Thymus (tissue), 11 donors: ENCODE data around the gene TUBA3D. TPM values are rescaled to one million over a fixed set of nuclear protein-coding genes. Genes with fewer than 3 reads are reported as not detected.
"Not testable (repeated sequence)": the region's sequence is repeated elsewhere in the genome, so short reads cannot be mapped to it uniquely, and the experiment has no call there.

Source experiments
- DNase-seq, 9 donors: peaks; one replicate each; pipeline ENCODE4 v3.0.0-alpha.2; 2013; ENCODE audit warnings: low spot score in 9 of 9, low read depth in 6 of 9, missing footprints in 1 of 9
- H3K27ac ChIP-seq, 2 donors: one replicate each; pipeline ENCODE4 v1.5.1; 2013; ENCODE audit warnings: control low read depth in 1 of 2, low read depth in 1 of 2, low read length in 1 of 2, mild to moderate bottlenecking in 1 of 2, moderate library complexity in 1 of 2
- H3K27me3 ChIP-seq, 2 donors: one replicate each; pipeline ENCODE4 v1.5.1; 2013; ENCODE audit warnings: low read length in 1 of 2; ENCODE audit not compliant: control insufficient read depth in 2 of 2, insufficient read depth in 1 of 2
- H3K36me3 ChIP-seq, 2 donors: one replicate each; pipeline ENCODE4 v1.5.1; 2013; ENCODE audit warnings: low read length in 1 of 2, mild to moderate bottlenecking in 1 of 2, moderate library complexity in 1 of 2; ENCODE audit not compliant: control insufficient read depth in 2 of 2, insufficient read depth in 2 of 2
- H3K4me1 ChIP-seq, 2 donors: one replicate each; pipeline ENCODE4 v1.5.1; 2013; ENCODE audit warnings: low read length in 2 of 2; ENCODE audit not compliant: control insufficient read depth in 2 of 2, insufficient read depth in 2 of 2
- H3K4me3 ChIP-seq, 2 donors: one replicate each; pipeline ENCODE4 v1.5.1; 2013; ENCODE audit warnings: low read length in 2 of 2, control low read depth in 1 of 2, mild to moderate bottlenecking in 1 of 2
- H3K9me3 ChIP-seq, 2 donors: one replicate each; pipeline ENCODE4 v1.5.1; 2013; ENCODE audit warnings: low read length in 1 of 2, mild to moderate bottlenecking in 1 of 2; ENCODE audit not compliant: control insufficient read depth in 2 of 2, insufficient read depth in 1 of 2
- WGBS: extraction: QIAGEN DNeasy Blood & Tissue Kit; methylation state at CpG from one replicate; pipeline ENCODE4 v1.1.7; 2013; 5-methylcytosine and 5-hydroxymethylcytosine counted together
- polyA plus RNA-seq: library from polyadenylated mRNA; stranded (reverse); fragments of 200-250 nt; gene quantifications from one replicate; pipeline ENCODE4 v1.2.3, GENCODE V29; 2013
- total RNA-seq: library from RNA; stranded (reverse); fragments of 120-200 nt; gene quantifications from one replicate; pipeline ENCODE4 v1.2.4, GENCODE V29; 2013
- donor health status: healthy.

Gene TUBA3D
- total and polyA plus RNA-seq, 2 donors, result 0.05 to 4.1 TPM

- H3K36me3 ChIP-seq, result peaks cover 48 to 71% of the 10 kb centered on the region in 2 donors
- 96% methylated on average over 7 of the region's 7 CpGs for WGBS
- not testable (repeated sequence) for H3K27ac ChIP-seq, H3K4me1 ChIP-seq, H3K4me3 ChIP-seq, H3K27me3 ChIP-seq, DNase-seq, H3K9me3 ChIP-seq
Observed at GRCh38 chr2:131504082-131504750, 28.3 kb downstream of the TUBA3D start.

- WGBS, result 75% methylated on average over 9 of the region's 9 CpGs
Observed at GRCh38 chr2:131509615-131510014, 33.7 kb downstream of the TUBA3D start.

GRCh38 chr2:131511291-131511968 is 35.5 kb downstream of the TUBA3D start:
- H3K27me3 ChIP-seq, H3K27ac ChIP-seq, H3K4me3 ChIP-seq, DNase-seq, H3K9me3 ChIP-seq, H3K4me1 ChIP-seq: not testable (repeated sequence)
- H3K36me3 ChIP-seq, result peaks cover 43 to 44% of the 10 kb centered on the region in 2 donors
- whole genome bisulfite sequencing, result 97% methylated on average over 21 of the region's 22 CpGs

More at GRCh38 chr2:131509615-131510014, 33.7 kb downstream of the TUBA3D start:
- H3K4me1 ChIP-seq, result no peaks in the 10 kb centered on the region
- H3K27me3 ChIP-seq, result no peaks in the 10 kb centered on the region
- no peak overlapping the region for H3K27ac ChIP-seq
- peaks cover 49 to 51% of the 10 kb centered on the region in 2 donors for H3K36me3 ChIP-seq
- no peak overlapping the region for H3K4me3 ChIP-seq
- no peak for DNase-seq
- H3K9me3 ChIP-seq, result no peaks in the 10 kb centered on the region

- H3K27ac ChIP-seq, H3K9me3 ChIP-seq, DNase-seq, H3K27me3 ChIP-seq, H3K4me1 ChIP-seq, H3K4me3 ChIP-seq: not testable (repeated sequence)
- 73% methylated on average over 16 of the region's 17 CpGs for WGBS
- H3K36me3 ChIP-seq, result peaks cover 41 to 52% of the 10 kb centered on the region in 2 donors
Observed at GRCh38 chr2:131511969-131512870, 36.3 kb downstream of the TUBA3D start.

GRCh38 chr2:131514408-131515166 is 38.7 kb downstream of the TUBA3D start:
- not testable (repeated sequence) for H3K27ac ChIP-seq, H3K9me3 ChIP-seq, H3K27me3 ChIP-seq, H3K4me1 ChIP-seq, H3K4me3 ChIP-seq, DNase-seq
- peaks cover 36 to 54% of the 10 kb centered on the region in 2 donors for H3K36me3 ChIP-seq
- WGBS, result 62% methylated on average over 15 of the region's 15 CpGs

GRCh38 chr2:131515235-131515634 is 39.3 kb downstream of the TUBA3D start:
- not testable (repeated sequence) for H3K27ac ChIP-seq, H3K27me3 ChIP-seq, H3K9me3 ChIP-seq, H3K4me3 ChIP-seq, DNase-seq, H3K4me1 ChIP-seq
- WGBS, result 87% methylated on average over 13 of the region's 14 CpGs
- peaks cover 34 to 54% of the 10 kb centered on the region in 2 donors for H3K36me3 ChIP-seq

- DNase-seq, result no peak
- Histone ChIP-seq H3K27me3 (no peaks in the 10 kb centered on the region), H3K36me3 (peaks cover 39 to 60% of the 10 kb centered on the region in 2 donors), H3K27ac (no peak overlapping the region), H3K4me1 (no peaks in the 10 kb centered on the region), H3K9me3 (no peaks in the 10 kb centered on the region), H3K4me3 (no peak overlapping the region)
- WGBS, result 87% methylated on average over 10 of the region's 10 CpGs
Observed at GRCh38 chr2:131516011-131516410, 40.1 kb downstream of the TUBA3D start.

GRCh38 chr2:131516621-131517020 is 40.7 kb downstream of the TUBA3D start:
- not testable (repeated sequence) for H3K4me1 ChIP-seq, H3K27ac ChIP-seq, H3K9me3 ChIP-seq, H3K4me3 ChIP-seq, H3K27me3 ChIP-seq
- H3K36me3 ChIP-seq, result peaks cover 39 to 56% of the 10 kb centered on the region in 2 donors
- DNase-seq, result peak in 1 of 9 donors; percentile 2
- 86% methylated on average over 11 of the region's 11 CpGs for WGBS
